NCI-H1048 (cell line): ENCODE results near the gene CEACAM16.
"Not testable (repeated sequence)": the region's sequence is repeated elsewhere in the genome, so short reads cannot be mapped to it uniquely, and the experiment has no call there.

Experiments used
- DNase-seq: peaks from one replicate; lab custom pipeline; 2025; lab: John Stamatoyannopoulos, UW

CEACAM16 gene

GRCh38 chr19:44677019-44677811 lies 21.7 kb upstream of the CEACAM16 start:
- no peak for DNase-seq

GRCh38 chr19:44680536-44680935 lies 18.4 kb upstream of the CEACAM16 start:
- no peak for DNase-seq

GRCh38 chr19:44681992-44682790 lies 16.8 kb upstream of the CEACAM16 start:
- DNase-seq, result no peak

- no peak for DNase-seq
Measured at GRCh38 chr19:44682807-44683206, 16.1 kb upstream of the CEACAM16 start.

GRCh38 chr19:44683434-44684210 lies 15.3 kb upstream of the CEACAM16 start:
- no peak for DNase-seq

- not testable (repeated sequence) for DNase-seq
Measured at GRCh38 chr19:44684396-44684795, 14.6 kb upstream of the CEACAM16 start.

GRCh38 chr19:44684892-44685863 lies 13.8 kb upstream of the CEACAM16 start:
- no peak for DNase-seq

- DNase-seq, result no peak
Measured at GRCh38 chr19:44685877-44686276, 13.1 kb upstream of the CEACAM16 start.

- no peak for DNase-seq
Measured at GRCh38 chr19:44686896-44687295, 12.1 kb upstream of the CEACAM16 start.

GRCh38 chr19:44687888-44688287 lies 11.1 kb upstream of the CEACAM16 start:
- no peak for DNase-seq

- peak; percentile 41 for DNase-seq
Measured at GRCh38 chr19:44689290-44690130, 9.4 kb upstream of the CEACAM16 start.

- DNase-seq, result no peak
Measured at GRCh38 chr19:44690131-44690440, 8.9 kb upstream of the CEACAM16 start.

- no peak for DNase-seq
Measured at GRCh38 chr19:44692379-44692721, 6.6 kb upstream of the CEACAM16 start.

- DNase-seq, result no peak
Measured at GRCh38 chr19:44694184-44694579, 4.8 kb upstream of the CEACAM16 start.

GRCh38 chr19:44696939-44697669 lies 1.8 kb upstream of the CEACAM16 start:
- no peak for DNase-seq

GRCh38 chr19:44697670-44698034 lies 1.3 kb upstream of the CEACAM16 start:
- DNase-seq, result no peak

- DNase-seq, result no peak
Measured at GRCh38 chr19:44700547-44700946, 1.6 kb downstream of the CEACAM16 start.

- no peak for DNase-seq
Measured at GRCh38 chr19:44701228-44701627, 2.3 kb downstream of the CEACAM16 start.

GRCh38 chr19:44702551-44703176 lies 3.7 kb downstream of the CEACAM16 start:
- DNase-seq, result no peak
